ENCODE data around the gene CTNNA1.

The CTNNA1 gene

GRCh38 chr5:138929571-138929955 is 176.3 kb downstream of the CTNNA1 start:
- DNase-seq = no peak

GRCh38 chr5:138930371-138931097 is 177.3 kb downstream of the CTNNA1 start:
- no peak for DNase-seq

DNA sequence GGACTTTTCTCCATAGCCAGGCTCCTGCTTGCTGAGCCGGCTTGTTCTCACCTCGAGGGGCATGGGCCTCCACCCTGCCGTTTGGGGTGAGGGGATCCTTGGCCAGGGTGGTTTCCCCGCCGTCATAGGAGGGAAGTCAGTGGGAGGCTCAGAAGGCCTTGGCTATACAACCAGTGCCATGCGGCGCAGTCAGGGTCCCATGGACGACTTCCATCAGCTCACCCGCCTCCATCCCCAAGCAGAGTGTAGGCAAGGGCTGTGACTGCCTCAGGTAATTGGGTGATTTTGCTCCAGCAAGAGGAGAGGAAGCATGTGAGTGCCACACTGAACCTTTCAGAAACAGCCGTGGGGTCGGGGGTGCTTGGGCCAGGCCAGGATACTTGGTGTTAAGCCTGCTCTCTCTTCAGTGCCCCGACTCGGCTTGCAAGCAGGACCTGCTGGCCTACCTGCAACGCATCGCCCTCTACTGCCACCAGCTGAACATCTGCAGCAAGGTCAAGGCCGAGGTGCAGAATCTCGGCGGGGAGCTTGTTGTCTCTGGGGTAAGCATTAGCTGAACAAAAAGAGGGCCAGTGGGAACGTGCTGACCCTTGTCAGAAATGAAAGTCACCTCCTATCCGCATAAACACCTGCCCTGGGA is 179.1 kb downstream of the CTNNA1 start:
- DNase-seq = no peak

DNA sequence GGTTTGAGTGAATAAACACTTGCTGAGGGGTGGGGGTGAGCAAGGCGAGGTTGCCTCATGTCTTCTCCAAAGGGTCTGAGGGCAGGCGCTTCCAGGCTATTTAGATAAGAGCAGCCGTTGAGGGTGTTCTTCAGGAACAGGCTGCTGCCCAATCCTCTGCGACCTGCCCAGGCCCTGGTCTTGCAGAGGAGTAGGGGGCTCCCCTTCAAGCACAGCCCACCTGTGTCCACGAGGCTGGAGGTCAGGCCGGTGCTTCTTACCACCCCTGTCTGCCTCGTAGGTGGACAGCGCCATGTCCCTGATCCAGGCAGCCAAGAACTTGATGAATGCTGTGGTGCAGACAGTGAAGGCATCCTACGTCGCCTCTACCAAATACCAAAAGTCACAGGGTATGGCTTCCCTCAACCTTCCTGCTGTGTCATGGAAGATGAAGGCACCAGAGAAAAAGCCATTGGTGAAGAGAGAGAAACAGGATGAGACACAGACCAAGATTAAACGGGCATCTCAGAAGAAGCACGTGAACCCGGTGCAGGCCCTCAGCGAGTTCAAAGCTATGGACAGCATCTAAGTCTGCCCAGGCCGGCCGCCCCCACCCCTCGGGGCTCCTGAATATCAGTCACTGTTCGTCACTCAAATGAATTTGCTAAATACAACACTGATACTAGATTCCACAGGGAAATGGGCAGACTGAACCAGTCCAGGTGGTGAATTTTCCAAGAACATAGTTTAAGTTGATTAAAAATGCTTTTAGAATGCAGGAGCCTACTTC is 180.5 kb downstream of the CTNNA1 start:
- DNase-seq = no peak

DNA sequence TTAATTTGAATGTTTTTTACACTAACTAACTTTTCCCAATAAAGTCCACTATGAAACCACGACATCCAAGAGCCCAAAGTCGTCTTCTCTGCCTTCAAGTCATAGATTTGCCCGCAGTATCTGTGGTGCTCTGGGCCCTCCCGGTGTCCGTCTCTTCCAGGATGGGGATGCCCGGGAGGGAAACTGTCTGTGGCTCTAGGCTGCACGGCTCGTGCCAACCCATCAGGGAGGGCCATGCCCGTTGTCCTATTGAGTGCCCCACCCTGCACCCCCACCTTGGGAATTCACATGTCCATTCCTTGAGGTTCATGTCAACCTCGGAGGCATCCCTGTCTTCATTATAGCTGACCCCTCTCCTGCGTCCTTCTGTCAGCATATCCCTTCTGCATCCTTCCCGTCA is 181.7 kb downstream of the CTNNA1 start:
- no peak for DNase-seq

DNA sequence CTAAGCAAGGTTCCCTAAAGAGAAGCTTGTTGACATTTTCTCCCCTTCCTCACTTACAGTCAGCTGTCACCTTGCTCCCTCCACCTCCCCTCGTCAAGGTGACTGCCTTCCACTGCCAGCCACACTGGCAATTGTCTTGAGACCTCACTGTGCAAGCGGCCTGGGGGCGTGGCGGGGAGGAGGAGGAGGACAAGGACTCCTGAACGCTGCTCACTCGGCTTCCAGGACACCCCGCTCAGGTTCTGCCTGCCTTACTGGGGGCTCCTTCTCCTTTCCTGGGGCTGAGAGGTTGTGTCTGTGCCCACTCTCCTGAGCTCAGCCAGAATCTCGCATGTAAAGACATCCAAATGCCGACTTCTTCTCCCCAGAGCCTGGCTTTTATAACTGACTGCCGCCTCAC is 182.2 kb downstream of the CTNNA1 start:
- DNase-seq = no peak

- no peak for DNase-seq
Measured at GRCh38 chr5:138936225-138936967, 183.2 kb downstream of the CTNNA1 start.

DNA sequence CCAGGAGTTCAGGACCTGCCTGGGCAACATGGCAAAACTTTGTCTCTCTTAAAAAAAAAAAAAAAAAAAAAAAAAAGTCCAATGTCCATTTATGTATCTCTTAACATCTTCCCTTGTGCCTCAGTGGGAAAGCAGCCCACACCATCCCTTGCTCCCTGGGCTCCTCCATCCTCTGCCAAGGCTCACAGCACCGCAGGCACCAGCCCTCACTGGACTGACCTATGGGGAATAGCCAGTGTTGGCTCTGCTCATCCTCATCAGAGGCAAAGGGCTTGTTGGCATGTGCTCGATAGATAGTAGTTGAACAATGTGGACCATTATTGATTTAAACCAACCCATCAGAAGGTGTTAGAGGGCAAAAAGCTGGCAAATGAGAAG is 183.7 kb downstream of the CTNNA1 start:
- DNase-seq = no peak

DNA sequence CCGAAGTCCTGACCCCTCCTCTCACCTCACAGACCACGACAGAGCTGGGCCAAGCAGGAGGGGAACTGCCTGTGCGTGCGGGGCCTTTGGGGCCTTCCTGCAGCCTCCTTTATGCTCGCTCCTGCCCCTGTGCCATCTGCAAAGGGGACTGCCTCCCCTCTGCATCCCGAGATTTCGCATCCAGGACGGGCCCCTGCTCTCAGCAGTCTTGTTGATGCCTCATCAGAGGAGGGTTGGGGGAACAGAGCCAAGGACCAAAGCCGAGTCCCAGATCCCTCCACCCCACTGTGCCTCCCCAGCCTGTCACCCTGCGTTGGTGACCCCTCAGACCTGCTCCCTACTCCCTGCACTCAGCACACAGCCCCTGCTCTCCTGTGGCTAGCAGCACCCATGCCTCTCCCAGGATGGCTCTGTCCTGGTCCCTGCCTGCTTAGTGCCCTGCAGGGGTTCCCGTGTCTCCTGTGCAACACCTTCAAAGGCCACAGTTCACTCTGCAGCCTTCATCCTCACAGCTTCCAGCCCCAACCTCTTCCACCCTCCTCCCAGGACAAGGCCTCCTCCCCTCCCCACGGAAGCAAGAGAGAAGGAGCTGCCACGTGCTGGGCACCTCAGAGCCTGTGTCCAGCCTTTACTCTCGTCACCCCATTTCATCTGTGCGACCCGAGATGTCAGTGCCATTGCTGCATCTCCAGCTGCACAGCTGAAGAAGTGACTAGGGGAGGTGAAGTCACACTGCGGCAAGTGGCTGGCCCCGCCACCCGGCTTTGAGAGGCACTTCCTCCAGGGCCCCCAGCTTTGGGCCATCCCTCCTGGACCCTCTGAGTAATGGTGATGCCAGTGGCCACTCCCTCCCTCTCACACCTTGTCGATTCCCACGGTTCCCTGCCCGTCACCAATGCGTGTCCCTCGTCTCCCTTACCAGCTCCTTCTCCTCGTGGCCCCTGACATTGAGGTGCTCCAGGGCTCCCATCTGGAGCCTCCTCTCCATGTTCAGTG is 184.5 kb downstream of the CTNNA1 start:
- no peak for DNase-seq

DNA sequence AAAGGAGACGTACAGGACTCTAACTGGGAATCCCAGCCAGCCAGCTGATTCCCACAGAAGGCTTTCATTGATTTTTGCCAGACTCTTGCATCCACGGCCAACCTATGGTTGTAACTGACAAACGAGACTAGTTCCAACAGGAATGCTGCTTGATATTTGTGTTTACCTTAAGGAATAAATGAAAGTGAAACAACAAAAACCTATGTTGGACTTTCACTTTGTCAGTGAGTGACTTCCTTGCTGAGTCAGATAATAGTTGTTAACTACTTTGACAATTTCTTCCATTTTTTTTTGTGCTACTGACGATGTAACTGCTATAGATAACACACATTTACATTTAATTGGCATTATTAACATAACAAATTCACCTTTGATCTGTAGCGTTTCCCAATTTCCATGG is 185.3 kb downstream of the CTNNA1 start:
- DNase-seq = no peak

DNA sequence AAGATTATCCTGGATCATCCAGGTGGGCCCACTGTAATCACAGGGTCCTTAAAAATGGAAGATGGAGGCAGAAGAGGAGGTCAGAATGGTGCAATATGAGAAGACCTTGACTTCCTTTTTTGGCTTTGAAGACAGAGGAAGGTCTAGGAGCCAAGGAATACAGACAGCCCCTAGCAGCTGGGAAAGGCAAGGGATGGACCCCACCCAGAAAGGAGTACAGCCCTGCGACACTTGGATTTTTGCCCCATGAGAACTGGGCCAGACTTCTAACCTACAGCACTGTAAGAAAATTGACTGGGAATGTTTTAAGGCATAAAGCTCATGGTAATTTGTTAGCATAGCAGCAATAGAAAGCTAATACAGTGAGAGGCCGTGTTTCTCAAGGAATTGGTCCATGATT is 188.8 kb downstream of the CTNNA1 start:
- DNase-seq = no peak

DNA sequence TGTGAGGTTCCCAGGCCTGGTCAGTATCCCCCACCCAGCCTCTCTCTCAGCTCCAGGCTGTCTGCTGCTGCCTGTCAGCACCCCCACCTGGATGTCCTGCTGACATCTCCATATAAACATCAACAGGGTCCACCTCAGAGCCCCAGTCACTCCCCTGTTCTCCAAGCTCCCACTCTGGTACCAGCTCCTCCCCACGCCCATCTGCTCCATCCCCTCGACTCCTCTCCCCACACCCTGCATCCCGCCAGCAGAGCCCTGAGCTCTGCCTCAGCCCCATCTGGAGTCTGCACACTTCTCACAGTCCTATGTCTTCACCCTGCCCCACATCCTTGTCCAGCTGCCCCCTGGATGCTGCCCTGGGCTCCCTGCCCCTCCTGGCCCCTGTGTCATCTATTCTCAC is 189.6 kb downstream of the CTNNA1 start:
- no peak for DNase-seq

DNA sequence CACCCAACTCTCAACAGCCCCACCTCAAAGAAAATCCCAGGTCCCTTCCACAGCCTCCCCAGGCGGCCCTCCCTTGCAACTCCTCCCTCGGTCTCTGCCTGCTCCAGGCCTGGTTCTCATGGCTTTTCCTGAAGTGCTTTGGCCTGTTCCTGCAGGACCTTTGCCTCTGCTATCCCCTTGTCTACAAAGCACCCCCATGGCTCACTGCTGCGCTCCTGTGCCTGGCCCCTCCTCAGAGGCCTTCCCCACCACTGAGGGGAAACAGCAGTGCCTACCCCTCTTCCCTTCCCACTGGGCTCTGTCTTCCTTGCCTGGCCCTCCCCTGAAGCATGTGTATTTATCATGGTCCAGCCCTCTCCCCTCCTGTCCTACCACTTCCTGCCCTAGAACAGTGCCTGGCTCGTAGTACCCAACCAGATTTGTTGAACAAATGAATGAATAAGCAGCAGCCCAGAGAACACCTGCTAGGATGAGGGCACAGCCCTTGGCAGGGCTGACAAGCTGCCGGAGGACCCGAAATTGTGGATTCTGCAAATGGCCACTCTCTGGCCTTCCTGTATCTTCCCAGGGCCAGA is 190.5 kb downstream of the CTNNA1 start:
- DNase-seq = no peak

- no peak for DNase-seq
Measured at GRCh38 chr5:138944527-138945322, 191.5 kb downstream of the CTNNA1 start.

GRCh38 chr5:138945421-138946240 is 192.4 kb downstream of the CTNNA1 start:
- DNase-seq = peak in 13 of 56 donors; percentile 28 to 80 (median 47)

DNA sequence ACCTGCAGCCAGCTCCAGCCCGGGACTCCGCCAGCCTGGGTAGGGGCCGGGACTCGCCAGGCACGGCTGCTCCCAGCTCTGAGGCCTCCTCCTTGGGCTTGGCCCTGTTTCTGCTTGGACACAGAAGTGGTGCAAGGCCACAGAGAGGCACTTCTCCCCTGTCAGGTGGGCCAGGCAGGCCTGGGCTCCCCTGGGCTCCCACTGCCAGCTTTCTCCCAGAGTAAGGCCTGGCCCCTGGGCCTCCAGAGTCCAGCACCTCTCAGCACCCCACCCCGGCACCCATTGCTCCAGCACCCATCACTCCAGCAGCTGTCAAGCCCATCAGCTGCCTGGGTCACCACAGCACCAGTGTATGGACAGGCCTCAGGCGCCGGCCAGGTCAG is 193.0 kb downstream of the CTNNA1 start:
- peak in 36 of 56 donors; percentile 37 to 85 (median 64) for DNase-seq

GRCh38 chr5:138946831-138947560 is 193.8 kb downstream of the CTNNA1 start:
- DNase-seq = no peak

DNA sequence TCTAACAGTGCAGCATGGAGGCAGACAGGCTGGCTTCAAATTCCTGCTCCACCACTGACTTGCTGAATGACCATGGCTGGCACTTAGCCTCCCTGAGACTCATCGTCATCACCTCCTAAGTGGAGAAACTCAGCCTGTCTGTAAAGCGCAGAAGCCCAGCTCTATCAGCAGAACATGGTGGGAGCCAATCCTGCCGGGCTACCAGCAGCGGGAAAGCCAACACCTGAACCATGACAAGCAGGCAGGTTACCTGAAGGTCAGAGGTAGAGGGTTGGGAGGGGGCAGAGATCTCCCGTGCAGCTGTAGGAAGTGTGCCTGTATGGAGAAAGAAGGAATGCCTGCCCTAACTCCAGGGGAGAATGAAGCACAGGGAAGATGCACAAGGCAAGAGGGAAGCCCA is 194.6 kb downstream of the CTNNA1 start:
- DNase-seq = no peak
